Thyroid gland (tissue), 4 donors: Measurements from ENCODE around the gene GAS7. TPM values are rescaled to one million over a fixed set of nuclear protein-coding genes. Genes with fewer than 3 reads are reported as not detected.

Experiments used
- DNase-seq, 2 donors: peaks; one replicate each; pipeline ENCODE4 v3.0.0-alpha.2; 2019
- H3K27ac ChIP-seq, 3 donors: fragments of 200-600 bp; sonication (generic); 1 replicate in 2 of 3; 2 replicates in 1 of 3; pipeline ENCODE4 v1.5.1; 2016 to 2019; ENCODE audit warnings: mild to moderate bottlenecking in 1 of 3, moderate library complexity in 1 of 3
- H3K27me3 ChIP-seq: fragments of 200-600 bp; sonication (generic); one replicate; pipeline ENCODE4 v1.5.1; 2019
- H3K36me3 ChIP-seq, 2 donors: fragments of 200-600 bp; sonication (generic); one replicate each; pipeline ENCODE4 v1.5.1; 2016 to 2019
- H3K4me1 ChIP-seq, 2 donors: fragments of 200-600 bp; sonication (generic); one replicate each; pipeline ENCODE4 v1.5.1; 2017 to 2019
- H3K4me3 ChIP-seq, 3 donors: fragments of 200-600 bp; sonication (generic); replicated peaks in 1 of 3; 1 replicate in 2 of 3; 2 replicates in 1 of 3; pipeline ENCODE4 v1.5.1; 2016; ENCODE audit warnings: mild to moderate bottlenecking in 1 of 3
- H3K9me3 ChIP-seq: fragments of 200-600 bp; sonication (generic); one replicate; pipeline ENCODE4 v1.5.1; 2017
- CTCF ChIP-seq, 6 experiments: fragments of 200-600 bp in 3 of 6; fragments of 450-650 bp in 3 of 6; sonication (generic) in 3 of 6; IDR thresholded peaks; one replicate each; pipeline ENCODE4 v1.5.1; 2016 to 2019; ENCODE audit warnings: antibody characterized with exemption in 6 of 6, mild to moderate bottlenecking in 2 of 6, inconsistent platforms in 1 of 6, moderate library complexity in 1 of 6
- POLR2A ChIP-seq, 2 donors: fragments of 450-650 bp; IDR thresholded peaks; one replicate each; pipeline ENCODE4 v1.6.1; 2017; ENCODE audit warnings: antibody characterized with exemption in 2 of 2, mild to moderate bottlenecking in 2 of 2, moderate library complexity in 1 of 2
- WGBS, 2 donors: methylation state at CpG; one replicate each; pipeline ENCODE4 v1.1.5; 2017; 5-methylcytosine and 5-hydroxymethylcytosine counted together
- intact Hi-C: fragments of 100-400 bp; cut with DNase I; formaldehyde crosslinking; loops from one replicate; pipeline ENCODE4 v1.15.1; 2023
- total RNA-seq, 4 donors: library from RNA; depleted of rRNA; stranded (reverse); fragments of >200 nt; gene quantifications; one replicate each; pipeline ENCODE4 v1.2.3, GENCODE V29; 2016

Gene GAS7
- total RNA-seq, 4 donors from 2014 or later: 7.5 to 30.3 (median 24.1) TPM

- H3K36me3 ChIP-seq: no peaks in the 10 kb centered on the region
Observed at GRCh38 chr17:9917131-9917530, 281.3 kb downstream of the GAS7 start.

DNA sequence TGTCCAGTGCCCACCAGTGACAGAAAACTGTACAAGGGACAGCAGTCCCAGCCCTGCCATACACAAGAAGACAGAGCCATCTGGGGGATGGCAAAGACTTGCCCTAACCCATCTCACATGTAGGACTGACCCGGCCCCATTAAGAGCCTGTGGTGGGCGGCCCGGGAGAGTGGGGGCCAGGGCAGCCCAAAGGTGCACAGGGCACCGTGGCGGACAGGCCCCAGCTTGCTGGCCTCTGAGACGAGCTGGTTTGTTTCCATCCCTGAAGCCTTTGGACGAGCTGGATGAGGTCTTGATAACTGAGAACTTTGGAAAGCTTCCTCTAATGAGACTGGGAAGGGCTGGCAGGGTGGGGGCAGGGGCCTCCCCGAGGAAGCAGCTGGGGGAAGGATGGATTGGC is 282.3 kb downstream of the GAS7 start:
- no peak overlapping the region for H3K4me3 ChIP-seq
- H3K36me3 ChIP-seq: no peaks in the 10 kb centered on the region
- no peaks in the 10 kb centered on the region for H3K4me1 ChIP-seq
- H3K27ac ChIP-seq: no peak overlapping the region
- DNase-seq: no peak
- intact Hi-C loops: no loop called here
- 73 to 78% methylated on average over 2 to 8 of the region's 8 CpGs for WGBS, 2 donors
- no peak for TF ChIP-seq CTCF (IDR thresholded peaks at IDR 0.05)
- TF ChIP-seq POLR2A (IDR thresholded peaks at IDR 0.05): no peak
- no peaks in the 10 kb centered on the region for H3K27me3 ChIP-seq
- H3K9me3 ChIP-seq: no peaks in the 10 kb centered on the region

More at GRCh38 chr17:9917131-9917530, 281.3 kb downstream of the GAS7 start:
- Histone ChIP-seq H3K27me3 (no peaks in the 10 kb centered on the region), H3K9me3 (no peaks in the 10 kb centered on the region), H3K4me1 (no peaks in the 10 kb centered on the region), H3K27ac (no peak overlapping the region), H3K4me3 (no peak overlapping the region)
- TF ChIP-seq POLR2A (IDR thresholded peaks at IDR 0.05): no peak
- TF ChIP-seq CTCF (IDR thresholded peaks at IDR 0.05): no peak
- WGBS, 2 donors: 77 to 78% methylated on average over 4 to 9 of the region's 13 CpGs
- intact Hi-C loops: no loop called here
- no peak for DNase-seq

- intact Hi-C loops: no loop called here
- Histone ChIP-seq H3K27me3 (no peaks in the 10 kb centered on the region), H3K36me3 (no peaks in the 10 kb centered on the region), H3K9me3 (no peaks in the 10 kb centered on the region), H3K27ac (no peak overlapping the region), H3K4me3 (no peak overlapping the region), H3K4me1 (no peaks in the 10 kb centered on the region)
- no peak for DNase-seq
- no peak for TF ChIP-seq CTCF (IDR thresholded peaks at IDR 0.05)
- TF ChIP-seq POLR2A (IDR thresholded peaks at IDR 0.05): no peak
- WGBS, 2 donors: 69 to 74% methylated on average over 5 of the region's 5 CpGs
Observed at GRCh38 chr17:9913476-9913875, 284.9 kb downstream of the GAS7 start.

GRCh38 chr17:9912121-9913099 is 286.0 kb downstream of the GAS7 start:
- Histone ChIP-seq H3K27ac (no peak overlapping the region), H3K4me1 (no peaks in the 10 kb centered on the region), H3K27me3 (no peaks in the 10 kb centered on the region), H3K4me3 (no peak overlapping the region), H3K9me3 (no peaks in the 10 kb centered on the region), H3K36me3 (no peaks in the 10 kb centered on the region)
- 61 to 68% methylated on average over 18 of the region's 18 CpGs for WGBS, 2 donors
- TF ChIP-seq POLR2A (IDR thresholded peaks at IDR 0.05): no peak
- no peak for TF ChIP-seq CTCF (IDR thresholded peaks at IDR 0.05)
- intact Hi-C loops: no loop called here
- DNase-seq: no peak

DNA sequence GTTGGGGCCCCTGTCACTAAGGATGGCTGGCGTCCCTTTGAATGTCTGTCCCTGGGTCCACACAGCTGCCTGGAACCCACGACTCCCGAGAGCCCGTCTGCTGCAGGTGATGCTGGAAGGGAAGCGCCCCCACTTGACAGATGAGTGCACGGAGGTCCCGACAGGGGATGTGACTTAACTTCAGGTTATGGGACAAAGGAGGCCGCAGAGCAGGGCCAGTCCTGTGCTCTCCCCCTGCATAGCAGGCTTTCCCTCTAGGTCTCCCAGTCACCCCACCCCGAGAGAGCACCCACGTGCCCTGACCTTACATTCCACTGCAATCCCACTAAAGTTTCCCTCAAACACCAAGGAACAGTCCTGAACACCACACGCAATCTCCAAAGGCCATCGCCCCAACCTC is 287.3 kb downstream of the GAS7 start:
- Histone ChIP-seq H3K27me3 (no peaks in the 10 kb centered on the region), H3K4me1 (no peaks in the 10 kb centered on the region), H3K27ac (no peak overlapping the region), H3K36me3 (no peaks in the 10 kb centered on the region), H3K4me3 (no peak overlapping the region), H3K9me3 (no peaks in the 10 kb centered on the region)
- intact Hi-C loops: no loop called here
- TF ChIP-seq POLR2A (IDR thresholded peaks at IDR 0.05): no peak
- no peak for TF ChIP-seq CTCF (IDR thresholded peaks at IDR 0.05)
- DNase-seq: no peak
- WGBS, 2 donors: 80 to 85% methylated on average over 11 to 12 of the region's 12 CpGs
